GM12878 (cell line): ENCODE measurements around the gene CREB5. TPM values are rescaled to one million over a fixed set of nuclear protein-coding genes. Genes with fewer than 3 reads are reported as not detected.

Experiments
- ASH2L ChIP-seq: fragments of 300-600, 200-600 bp; sonication (generic); IDR thresholded peaks from 2 replicates; pipeline ENCODE4 v1.6.1; 2017; ENCODE audit warnings: low read depth, mild to moderate bottlenecking, borderline replicate concordance
- BACH1 ChIP-seq: fragments of 450-650 bp; IDR thresholded peaks from 2 replicates; pipeline ENCODE4 v1.6.1; 2017; ENCODE audit warnings: mild to moderate bottlenecking, borderline replicate concordance
- CBFB ChIP-seq: IDR thresholded peaks from 2 replicates; pipeline ENCODE4 v1.6.1; 2016; ENCODE audit warnings: antibody characterized with exemption, low read depth
- CHD2 ChIP-seq: IDR thresholded peaks from 2 replicates; pipeline ENCODE4 v1.6.1; 2011; ENCODE audit warnings: low read depth, low read length, improper control_type of control experiment, borderline replicate concordance
- FOS ChIP-seq: IDR thresholded peaks from 3 replicates; pipeline ENCODE4 v1.6.1; 2011; ENCODE audit warnings: borderline replicate concordance; ENCODE audit not compliant: insufficient read length; ENCODE audit errors: extremely low read depth
- HDAC2 ChIP-seq: fragments of 200-600 bp; sonication (generic); IDR thresholded peaks from 2 replicates; pipeline ENCODE4 v1.6.1; 2017
- NFXL1 ChIP-seq: fragments of 450-650 bp; IDR thresholded peaks from 2 replicates; pipeline ENCODE4 v1.6.1; 2017; ENCODE audit warnings: antibody characterized with exemption, mild to moderate bottlenecking, borderline replicate concordance
- RFX5 ChIP-seq: IDR thresholded peaks from 2 replicates; pipeline ENCODE4 v1.6.1; 2011; ENCODE audit warnings: low read depth, low read length, improper control_type of control experiment
- STAT1 ChIP-seq: fragments of 450-650 bp; conservative IDR thresholded peaks from 2 replicates; pipeline ENCODE4 v1.6.1; 2014; ENCODE audit warnings: antibody characterized with exemption, mild to moderate bottlenecking
- ZNF217 ChIP-seq: fragments of 450-650 bp; IDR thresholded peaks from 2 replicates; pipeline ENCODE4 v1.6.1; 2017; ENCODE audit warnings: antibody characterized with exemption, mild to moderate bottlenecking
- polyA plus RNA-seq, 11 experiments: library from polyadenylated mRNA; depleted of rRNA in 4 of 11; unstranded in 6 of 11; stranded (reverse) in 5 of 11; fragments of >200 nt; fragmentation: Nextera tagmentation in 4 of 11; fragmentation: Illumina TruSeq in 1 of 11; extraction: Ambion mirVana in 4 of 11; extraction: Trizol in 1 of 11; gene quantifications; 1 replicate in 1 of 11; 2 replicates in 10 of 11; pipeline versions ENCODE4 v1.2.1 to v1.2.3, GENCODE V29; 2011 to 2016; ENCODE audit warnings: inconsistent platforms in 2 of 11, missing spikeins in 2 of 11, low read depth in 1 of 11
- total RNA-seq, 4 experiments: library from RNA; depleted of rRNA in 3 of 4; stranded (reverse); fragments of >200 nt in 3 of 4; fragmentation: Illumina TruSeq in 1 of 4; extraction: Trizol in 1 of 4; gene quantifications; 2 replicates each; pipeline versions ENCODE4 v1.2.1 to v1.2.3, GENCODE V29; 2013 to 2021
- TF ChIP-seq, protein P1 (sequence below): fragments of 150-350 bp; IDR thresholded peaks from 2 replicates; pipeline ENCODE4 v1.6.1; 2016; ENCODE audit warnings: low read depth, low read length
- TF ChIP-seq, protein P2 (sequence below): IDR thresholded peaks from 2 replicates; pipeline ENCODE4 v1.6.1; 2012; ENCODE audit warnings: improper control_type of control experiment, low read depth, low read length; ENCODE audit not compliant: insufficient replicate concordance
- TF ChIP-seq, protein P3 (sequence below): fragments of 450-650 bp; IDR thresholded peaks from 2 replicates; pipeline ENCODE4 v1.6.1; 2014; ENCODE audit warnings: mild to moderate bottlenecking
- TF ChIP-seq, protein P4 (sequence below): fragments of 150-350 bp; IDR thresholded peaks from 2 replicates; pipeline ENCODE4 v1.6.1; 2014; ENCODE audit warnings: mild to moderate bottlenecking, low read depth, low read length
- TF ChIP-seq, protein P5 (sequence below): IDR thresholded peaks from 2 replicates; pipeline ENCODE4 v1.6.1; 2011; ENCODE audit warnings: mild to moderate bottlenecking, low read depth, low read length, moderate library complexity; ENCODE audit not compliant: insufficient replicate concordance

The CREB5 gene
- total and polyA plus RNA-seq, 10 of the 15 experiments (the other 5 are each of a cell fraction or from before 2014, with no cell fraction given): 12.9 to 74.1 (median 53.0) TPM

DNA sequence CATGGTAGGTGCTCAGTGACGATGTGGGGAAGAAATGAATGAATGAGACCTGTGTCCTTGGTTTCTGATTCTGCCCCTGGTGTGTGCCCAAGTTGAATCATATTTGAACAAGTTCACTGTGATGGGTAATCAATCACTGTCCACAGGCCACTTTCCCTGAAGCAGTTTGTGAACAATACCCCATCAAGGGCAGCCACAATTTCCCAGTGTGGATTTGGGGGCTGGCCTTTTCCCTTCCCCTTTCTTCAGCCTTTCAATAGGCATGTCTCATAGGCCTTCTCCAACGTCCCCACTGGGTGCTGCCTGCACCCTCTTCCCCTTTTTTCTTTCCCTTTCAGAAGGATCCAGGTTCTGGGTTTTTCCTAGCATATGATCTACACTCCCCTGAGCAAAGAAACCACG is 64.7 kb downstream of the CREB5 start (continued):
- TF ChIP-seq, protein P1, sequence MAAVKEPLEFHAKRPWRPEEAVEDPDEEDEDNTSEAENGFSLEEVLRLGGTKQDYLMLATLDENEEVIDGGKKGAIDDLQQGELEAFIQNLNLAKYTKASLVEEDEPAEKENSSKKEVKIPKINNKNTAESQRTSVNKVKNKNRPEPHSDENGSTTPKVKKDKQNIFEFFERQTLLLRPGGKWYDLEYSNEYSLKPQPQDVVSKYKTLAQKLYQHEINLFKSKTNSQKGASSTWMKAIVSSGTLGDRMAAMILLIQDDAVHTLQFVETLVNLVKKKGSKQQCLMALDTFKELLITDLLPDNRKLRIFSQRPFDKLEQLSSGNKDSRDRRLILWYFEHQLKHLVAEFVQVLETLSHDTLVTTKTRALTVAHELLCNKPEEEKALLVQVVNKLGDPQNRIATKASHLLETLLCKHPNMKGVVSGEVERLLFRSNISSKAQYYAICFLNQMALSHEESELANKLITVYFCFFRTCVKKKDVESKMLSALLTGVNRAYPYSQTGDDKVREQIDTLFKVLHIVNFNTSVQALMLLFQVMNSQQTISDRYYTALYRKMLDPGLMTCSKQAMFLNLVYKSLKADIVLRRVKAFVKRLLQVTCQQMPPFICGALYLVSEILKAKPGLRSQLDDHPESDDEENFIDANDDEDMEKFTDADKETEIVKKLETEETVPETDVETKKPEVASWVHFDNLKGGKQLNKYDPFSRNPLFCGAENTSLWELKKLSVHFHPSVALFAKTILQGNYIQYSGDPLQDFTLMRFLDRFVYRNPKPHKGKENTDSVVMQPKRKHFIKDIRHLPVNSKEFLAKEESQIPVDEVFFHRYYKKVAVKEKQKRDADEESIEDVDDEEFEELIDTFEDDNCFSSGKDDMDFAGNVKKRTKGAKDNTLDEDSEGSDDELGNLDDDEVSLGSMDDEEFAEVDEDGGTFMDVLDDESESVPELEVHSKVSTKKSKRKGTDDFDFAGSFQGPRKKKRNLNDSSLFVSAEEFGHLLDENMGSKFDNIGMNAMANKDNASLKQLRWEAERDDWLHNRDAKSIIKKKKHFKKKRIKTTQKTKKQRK: no peak
- TF ChIP-seq, protein P2, sequence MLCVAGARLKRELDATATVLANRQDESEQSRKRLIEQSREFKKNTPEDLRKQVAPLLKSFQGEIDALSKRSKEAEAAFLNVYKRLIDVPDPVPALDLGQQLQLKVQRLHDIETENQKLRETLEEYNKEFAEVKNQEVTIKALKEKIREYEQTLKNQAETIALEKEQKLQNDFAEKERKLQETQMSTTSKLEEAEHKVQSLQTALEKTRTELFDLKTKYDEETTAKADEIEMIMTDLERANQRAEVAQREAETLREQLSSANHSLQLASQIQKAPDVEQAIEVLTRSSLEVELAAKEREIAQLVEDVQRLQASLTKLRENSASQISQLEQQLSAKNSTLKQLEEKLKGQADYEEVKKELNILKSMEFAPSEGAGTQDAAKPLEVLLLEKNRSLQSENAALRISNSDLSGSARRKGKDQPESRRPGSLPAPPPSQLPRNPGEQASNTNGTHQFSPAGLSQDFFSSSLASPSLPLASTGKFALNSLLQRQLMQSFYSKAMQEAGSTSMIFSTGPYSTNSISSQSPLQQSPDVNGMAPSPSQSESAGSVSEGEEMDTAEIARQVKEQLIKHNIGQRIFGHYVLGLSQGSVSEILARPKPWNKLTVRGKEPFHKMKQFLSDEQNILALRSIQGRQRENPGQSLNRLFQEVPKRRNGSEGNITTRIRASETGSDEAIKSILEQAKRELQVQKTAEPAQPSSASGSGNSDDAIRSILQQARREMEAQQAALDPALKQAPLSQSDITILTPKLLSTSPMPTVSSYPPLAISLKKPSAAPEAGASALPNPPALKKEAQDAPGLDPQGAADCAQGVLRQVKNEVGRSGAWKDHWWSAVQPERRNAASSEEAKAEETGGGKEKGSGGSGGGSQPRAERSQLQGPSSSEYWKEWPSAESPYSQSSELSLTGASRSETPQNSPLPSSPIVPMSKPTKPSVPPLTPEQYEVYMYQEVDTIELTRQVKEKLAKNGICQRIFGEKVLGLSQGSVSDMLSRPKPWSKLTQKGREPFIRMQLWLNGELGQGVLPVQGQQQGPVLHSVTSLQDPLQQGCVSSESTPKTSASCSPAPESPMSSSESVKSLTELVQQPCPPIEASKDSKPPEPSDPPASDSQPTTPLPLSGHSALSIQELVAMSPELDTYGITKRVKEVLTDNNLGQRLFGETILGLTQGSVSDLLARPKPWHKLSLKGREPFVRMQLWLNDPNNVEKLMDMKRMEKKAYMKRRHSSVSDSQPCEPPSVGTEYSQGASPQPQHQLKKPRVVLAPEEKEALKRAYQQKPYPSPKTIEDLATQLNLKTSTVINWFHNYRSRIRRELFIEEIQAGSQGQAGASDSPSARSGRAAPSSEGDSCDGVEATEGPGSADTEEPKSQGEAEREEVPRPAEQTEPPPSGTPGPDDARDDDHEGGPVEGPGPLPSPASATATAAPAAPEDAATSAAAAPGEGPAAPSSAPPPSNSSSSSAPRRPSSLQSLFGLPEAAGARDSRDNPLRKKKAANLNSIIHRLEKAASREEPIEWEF: no peak
- TF ChIP-seq BACH1: no peak
- TF ChIP-seq ZNF217: no peak
- no peak for TF ChIP-seq STAT1
- TF ChIP-seq ASH2L: no peak
- no peak for TF ChIP-seq CBFB
- TF ChIP-seq, protein P3, sequence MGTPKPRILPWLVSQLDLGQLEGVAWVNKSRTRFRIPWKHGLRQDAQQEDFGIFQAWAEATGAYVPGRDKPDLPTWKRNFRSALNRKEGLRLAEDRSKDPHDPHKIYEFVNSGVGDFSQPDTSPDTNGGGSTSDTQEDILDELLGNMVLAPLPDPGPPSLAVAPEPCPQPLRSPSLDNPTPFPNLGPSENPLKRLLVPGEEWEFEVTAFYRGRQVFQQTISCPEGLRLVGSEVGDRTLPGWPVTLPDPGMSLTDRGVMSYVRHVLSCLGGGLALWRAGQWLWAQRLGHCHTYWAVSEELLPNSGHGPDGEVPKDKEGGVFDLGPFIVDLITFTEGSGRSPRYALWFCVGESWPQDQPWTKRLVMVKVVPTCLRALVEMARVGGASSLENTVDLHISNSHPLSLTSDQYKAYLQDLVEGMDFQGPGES: no peak
- TF ChIP-seq, protein P4, sequence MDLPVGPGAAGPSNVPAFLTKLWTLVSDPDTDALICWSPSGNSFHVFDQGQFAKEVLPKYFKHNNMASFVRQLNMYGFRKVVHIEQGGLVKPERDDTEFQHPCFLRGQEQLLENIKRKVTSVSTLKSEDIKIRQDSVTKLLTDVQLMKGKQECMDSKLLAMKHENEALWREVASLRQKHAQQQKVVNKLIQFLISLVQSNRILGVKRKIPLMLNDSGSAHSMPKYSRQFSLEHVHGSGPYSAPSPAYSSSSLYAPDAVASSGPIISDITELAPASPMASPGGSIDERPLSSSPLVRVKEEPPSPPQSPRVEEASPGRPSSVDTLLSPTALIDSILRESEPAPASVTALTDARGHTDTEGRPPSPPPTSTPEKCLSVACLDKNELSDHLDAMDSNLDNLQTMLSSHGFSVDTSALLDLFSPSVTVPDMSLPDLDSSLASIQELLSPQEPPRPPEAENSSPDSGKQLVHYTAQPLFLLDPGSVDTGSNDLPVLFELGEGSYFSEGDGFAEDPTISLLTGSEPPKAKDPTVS: no peak
- TF ChIP-seq, protein P5, sequence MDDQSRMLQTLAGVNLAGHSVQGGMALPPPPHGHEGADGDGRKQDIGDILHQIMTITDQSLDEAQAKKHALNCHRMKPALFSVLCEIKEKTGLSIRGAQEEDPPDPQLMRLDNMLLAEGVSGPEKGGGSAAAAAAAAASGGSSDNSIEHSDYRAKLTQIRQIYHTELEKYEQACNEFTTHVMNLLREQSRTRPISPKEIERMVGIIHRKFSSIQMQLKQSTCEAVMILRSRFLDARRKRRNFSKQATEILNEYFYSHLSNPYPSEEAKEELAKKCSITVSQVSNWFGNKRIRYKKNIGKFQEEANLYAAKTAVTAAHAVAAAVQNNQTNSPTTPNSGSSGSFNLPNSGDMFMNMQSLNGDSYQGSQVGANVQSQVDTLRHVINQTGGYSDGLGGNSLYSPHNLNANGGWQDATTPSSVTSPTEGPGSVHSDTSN: peak; percentile 77
- TF ChIP-seq NFXL1: no peak
- TF ChIP-seq HDAC2: no peak
- TF ChIP-seq CHD2: no peak
- no peak for TF ChIP-seq FOS
- TF ChIP-seq RFX5: no peak
